ENCODE measurements around the gene CDKAL1. TPM values are rescaled to one million over a fixed set of nuclear protein-coding genes. Genes with fewer than 3 reads are reported as not detected.
A peak's percentile ranks its signal among the peaks of the same experiment; 100 is the strongest.

CDKAL1 gene
- total RNA-seq, 1 donor from 2014 or later, result 34.3 TPM

DNA sequence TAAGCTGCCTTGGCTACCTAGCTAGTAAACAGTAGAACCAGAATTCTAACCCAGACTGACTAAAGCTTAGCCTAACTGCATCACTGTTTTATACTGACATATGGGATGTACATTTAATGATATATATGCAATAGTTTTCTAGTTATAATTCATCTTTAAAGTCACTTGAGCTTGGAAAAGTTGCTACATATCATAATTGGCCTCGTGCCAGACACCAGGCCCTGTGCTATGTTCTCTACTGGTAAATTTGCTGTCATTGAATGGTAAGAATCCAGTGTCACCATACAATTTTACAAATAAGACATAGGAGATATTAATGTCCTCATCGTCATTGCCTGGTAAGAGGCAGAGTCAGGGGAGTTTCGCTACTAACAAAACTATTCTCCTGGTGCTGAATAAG lies 396.8 kb downstream of the CDKAL1 start:
- no peak for DNase-seq (ENCODE audit: low spot score, unreplicated experiment)
- no peaks in the 10 kb centered on the region for H3K27me3 Mint-ChIP-seq
- peaks cover 19% of the 10 kb centered on the region for H3K4me1 Mint-ChIP-seq (ENCODE audit: low read depth)
- TF ChIP-seq, protein P1, sequence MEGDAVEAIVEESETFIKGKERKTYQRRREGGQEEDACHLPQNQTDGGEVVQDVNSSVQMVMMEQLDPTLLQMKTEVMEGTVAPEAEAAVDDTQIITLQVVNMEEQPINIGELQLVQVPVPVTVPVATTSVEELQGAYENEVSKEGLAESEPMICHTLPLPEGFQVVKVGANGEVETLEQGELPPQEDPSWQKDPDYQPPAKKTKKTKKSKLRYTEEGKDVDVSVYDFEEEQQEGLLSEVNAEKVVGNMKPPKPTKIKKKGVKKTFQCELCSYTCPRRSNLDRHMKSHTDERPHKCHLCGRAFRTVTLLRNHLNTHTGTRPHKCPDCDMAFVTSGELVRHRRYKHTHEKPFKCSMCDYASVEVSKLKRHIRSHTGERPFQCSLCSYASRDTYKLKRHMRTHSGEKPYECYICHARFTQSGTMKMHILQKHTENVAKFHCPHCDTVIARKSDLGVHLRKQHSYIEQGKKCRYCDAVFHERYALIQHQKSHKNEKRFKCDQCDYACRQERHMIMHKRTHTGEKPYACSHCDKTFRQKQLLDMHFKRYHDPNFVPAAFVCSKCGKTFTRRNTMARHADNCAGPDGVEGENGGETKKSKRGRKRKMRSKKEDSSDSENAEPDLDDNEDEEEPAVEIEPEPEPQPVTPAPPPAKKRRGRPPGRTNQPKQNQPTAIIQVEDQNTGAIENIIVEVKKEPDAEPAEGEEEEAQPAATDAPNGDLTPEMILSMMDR (IDR thresholded peaks at IDR 0.05; ENCODE audit: unreplicated experiment), result no peak
- peaks cover 8% of the 10 kb centered on the region for H3K9me3 Mint-ChIP-seq (ENCODE audit: low read depth)
- H3K27ac Mint-ChIP-seq, result no peak overlapping the region
- peaks cover 1% of the 10 kb centered on the region for H3K36me3 Mint-ChIP-seq (ENCODE audit: insufficient read depth)
- no peak overlapping the region for H3K4me3 Mint-ChIP-seq (ENCODE audit: low read depth)

DNA sequence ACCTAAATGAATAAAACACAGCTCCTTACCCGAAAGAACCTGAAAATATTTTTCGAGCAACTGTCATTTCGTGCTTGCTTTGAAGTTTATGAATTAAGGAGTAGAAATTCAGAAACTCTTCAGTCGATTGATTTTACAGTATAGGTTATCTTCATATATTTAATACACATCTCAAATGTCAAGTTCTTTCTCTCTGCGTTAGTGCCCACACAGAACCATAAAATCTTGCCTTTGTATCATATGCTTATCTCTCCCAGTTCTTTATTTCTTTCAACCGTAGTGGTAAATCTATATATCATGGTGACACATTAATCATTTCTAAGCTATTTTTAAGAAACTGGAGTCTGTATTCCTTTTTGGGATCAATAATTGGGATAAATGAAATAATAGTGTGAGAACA lies 397.5 kb downstream of the CDKAL1 start:
- Mint-ChIP-seq H3K9me3 (ENCODE audit: low read depth) (peaks cover 8% of the 10 kb centered on the region), H3K27me3 (no peaks in the 10 kb centered on the region), H3K27ac (no peak overlapping the region), H3K36me3 (ENCODE audit: insufficient read depth) (peaks cover 1% of the 10 kb centered on the region), H3K4me1 (ENCODE audit: low read depth) (peaks cover 19% of the 10 kb centered on the region), H3K4me3 (ENCODE audit: low read depth) (no peak overlapping the region)
- TF ChIP-seq, protein P1 (IDR thresholded peaks at IDR 0.05; ENCODE audit: unreplicated experiment), result no peak
- no peak for DNase-seq (ENCODE audit: low spot score, unreplicated experiment)

DNA sequence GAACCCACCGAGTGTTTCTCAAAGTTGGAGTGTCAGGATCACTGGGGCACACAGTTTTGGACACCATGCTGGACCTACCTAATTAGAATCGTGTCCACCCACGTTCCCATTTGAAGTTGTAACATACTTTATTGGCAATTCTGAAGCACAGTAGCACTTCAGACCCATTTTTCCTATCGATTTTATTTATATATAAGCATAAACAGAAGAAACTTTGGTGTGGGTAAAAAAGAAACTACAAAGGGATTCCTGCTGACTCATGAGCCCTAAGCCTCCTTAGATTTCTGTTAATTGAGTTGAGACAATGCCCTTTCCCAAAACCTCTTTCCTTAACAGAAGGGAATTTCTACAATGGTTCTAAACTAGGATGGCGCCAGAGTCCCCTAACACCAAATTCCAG lies 398.0 kb downstream of the CDKAL1 start:
- Mint-ChIP-seq H3K27ac (no peak overlapping the region), H3K9me3 (ENCODE audit: low read depth) (peaks cover 8% of the 10 kb centered on the region), H3K27me3 (no peaks in the 10 kb centered on the region), H3K4me3 (ENCODE audit: low read depth) (no peak overlapping the region), H3K4me1 (ENCODE audit: low read depth) (peaks cover 19% of the 10 kb centered on the region), H3K36me3 (ENCODE audit: insufficient read depth) (peaks cover 1% of the 10 kb centered on the region)
- no peak for DNase-seq (ENCODE audit: low spot score, unreplicated experiment)
- TF ChIP-seq, protein P1 (IDR thresholded peaks at IDR 0.05; ENCODE audit: unreplicated experiment), result no peak

DNA sequence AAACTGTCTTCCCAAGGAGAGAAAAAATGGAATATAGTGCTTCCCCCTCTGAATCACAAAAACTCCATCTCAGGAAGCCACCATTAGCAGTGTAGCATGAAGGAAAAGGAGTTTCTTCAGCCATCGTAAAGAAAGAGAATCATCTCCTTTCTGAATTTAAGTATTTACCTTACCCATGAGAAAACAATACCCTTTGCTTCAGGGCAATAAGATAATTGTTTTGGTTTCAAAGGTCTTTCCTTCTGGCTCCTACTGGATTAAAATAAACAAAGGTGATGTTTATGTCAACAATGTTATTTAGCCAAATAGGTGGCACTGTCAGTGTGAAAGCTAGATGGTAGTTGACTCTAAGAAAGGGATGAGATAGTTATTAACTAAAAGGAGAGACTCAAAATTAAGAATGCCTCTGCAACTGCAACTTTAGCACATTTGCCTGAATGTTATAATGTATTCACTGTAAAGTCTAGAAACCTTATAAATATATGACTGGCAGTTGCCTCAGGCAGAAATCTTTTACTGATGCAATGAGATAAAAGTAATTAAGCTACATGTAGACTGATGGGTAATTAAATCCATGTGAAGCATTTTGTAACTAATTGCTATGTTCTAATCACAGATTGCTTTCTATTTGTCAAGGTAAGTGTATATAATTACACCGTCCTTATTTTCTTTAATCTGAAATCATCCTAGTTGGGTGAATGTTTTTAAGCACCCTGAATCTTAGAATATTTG lies 399.0 kb downstream of the CDKAL1 start:
- TF ChIP-seq, protein P1 (IDR thresholded peaks at IDR 0.05; ENCODE audit: unreplicated experiment), result no peak
- no peak overlapping the region for H3K27ac Mint-ChIP-seq
- DNase-seq (ENCODE audit: low spot score, unreplicated experiment), result no peak
- peaks cover 8% of the 10 kb centered on the region for H3K9me3 Mint-ChIP-seq (ENCODE audit: low read depth)
- no peak overlapping the region for H3K4me3 Mint-ChIP-seq (ENCODE audit: low read depth)
- no peaks in the 10 kb centered on the region for H3K27me3 Mint-ChIP-seq
- peaks cover 1% of the 10 kb centered on the region for H3K36me3 Mint-ChIP-seq (ENCODE audit: insufficient read depth)
- H3K4me1 Mint-ChIP-seq (ENCODE audit: low read depth), result peaks cover 19% of the 10 kb centered on the region

DNA sequence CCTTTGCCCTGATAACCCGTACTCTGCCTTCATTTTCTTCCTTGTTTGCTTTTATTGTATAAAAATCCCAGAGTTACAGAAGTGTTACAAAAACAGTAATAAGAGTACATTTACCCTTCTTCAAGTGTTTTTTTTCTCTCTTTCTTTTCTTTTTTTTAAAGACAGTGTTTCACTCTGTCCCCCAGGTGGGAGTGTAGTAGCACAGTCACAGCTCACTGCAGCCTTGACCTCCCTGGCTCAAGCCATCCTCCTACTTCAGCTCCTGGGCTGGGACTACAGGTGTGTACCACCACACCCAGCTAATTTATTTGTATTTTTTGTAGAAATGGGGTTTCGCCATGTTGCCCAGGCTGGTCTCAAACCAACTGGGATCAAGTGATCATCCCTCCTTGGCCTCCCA lies 402.7 kb downstream of the CDKAL1 start:
- no peak for DNase-seq (ENCODE audit: low spot score, unreplicated experiment)
- TF ChIP-seq, protein P1 (IDR thresholded peaks at IDR 0.05; ENCODE audit: unreplicated experiment), result no peak
- Mint-ChIP-seq H3K4me1 (ENCODE audit: low read depth) (peaks cover 20% of the 10 kb centered on the region), H3K9me3 (ENCODE audit: low read depth) (peaks cover 11% of the 10 kb centered on the region), H3K36me3 (ENCODE audit: insufficient read depth) (peaks cover 1% of the 10 kb centered on the region), H3K4me3 (ENCODE audit: low read depth) (no peak overlapping the region), H3K27me3 (no peaks in the 10 kb centered on the region), H3K27ac (peak overlapping the region; percentile 52)

Measured in progenitor cell of endocrine pancreas (in vitro differentiated cells).